ENCODE data around the gene MAP4.

DNA sequence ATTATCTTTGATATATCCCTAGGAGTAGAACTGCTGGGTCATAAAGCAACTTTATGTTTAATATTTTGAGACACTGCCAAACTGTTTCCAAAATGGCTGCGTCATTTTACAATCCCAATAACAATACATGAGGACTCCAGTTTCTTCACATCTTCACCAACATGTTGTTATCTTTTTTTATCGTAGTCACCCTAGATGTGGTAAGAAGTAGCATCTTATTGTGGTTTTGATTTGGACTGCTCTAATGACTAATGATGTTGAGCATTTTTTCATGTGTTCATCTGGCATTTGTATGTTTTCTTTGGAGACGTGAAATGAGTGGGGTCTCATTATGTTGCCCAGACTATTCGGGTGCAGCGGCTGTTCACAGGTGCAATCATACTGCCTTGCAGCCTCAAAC is 83.8 kb downstream of the MAP4 start:
- TF ChIP-seq, protein P1, sequence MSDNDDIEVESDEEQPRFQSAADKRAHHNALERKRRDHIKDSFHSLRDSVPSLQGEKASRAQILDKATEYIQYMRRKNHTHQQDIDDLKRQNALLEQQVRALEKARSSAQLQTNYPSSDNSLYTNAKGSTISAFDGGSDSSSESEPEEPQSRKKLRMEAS (IDR thresholded peaks at IDR 0.05) = no peak
- no peak for TF ChIP-seq FOXM1 (IDR thresholded peaks at IDR 0.05; ENCODE audit: borderline replicate concordance, low read depth)
- TF ChIP-seq TAF1 (IDR thresholded peaks at IDR 0.05; ENCODE audit: low read depth) = no peak

Measured in Ishikawa (cell line).